Hepatic stellate cell (primary cell): ENCODE results near the gene GNB2.

Source experiments
- DNase-seq: peaks from one replicate; pipeline ENCODE4 v3.0.0; 2011; ENCODE audit warnings: low spot score

GNB2 gene

GRCh38 chr7:100681491-100682227 lies 8.1 kb downstream of the GNB2 start:
- DNase-seq = peak; percentile 6

GRCh38 chr7:100682228-100682741 lies 8.7 kb downstream of the GNB2 start:
- DNase-seq = peak; percentile 6

GRCh38 chr7:100682991-100683658 lies 9.6 kb downstream of the GNB2 start:
- peak; percentile 5 for DNase-seq

GRCh38 chr7:100683659-100684533 lies 10.4 kb downstream of the GNB2 start:
- peak; percentile 4 for DNase-seq

GRCh38 chr7:100684534-100685042 lies 11.0 kb downstream of the GNB2 start:
- peak; percentile 11 for DNase-seq

- peak; percentile 11 for DNase-seq
Measured at GRCh38 chr7:100685049-100685605, 11.6 kb downstream of the GNB2 start.

GRCh38 chr7:100685631-100686145 lies 12.1 kb downstream of the GNB2 start:
- DNase-seq = no peak

GRCh38 chr7:100686201-100686821 lies 12.8 kb downstream of the GNB2 start:
- DNase-seq = no peak

GRCh38 chr7:100686822-100687211 lies 13.3 kb downstream of the GNB2 start:
- DNase-seq = no peak

- no peak for DNase-seq
Measured at GRCh38 chr7:100687261-100687660, 13.7 kb downstream of the GNB2 start.

- peak; percentile 53 for DNase-seq
Measured at GRCh38 chr7:100687751-100688300, 14.3 kb downstream of the GNB2 start.

- no peak for DNase-seq
Measured at GRCh38 chr7:100688326-100688860, 14.9 kb downstream of the GNB2 start.

GRCh38 chr7:100689230-100690135 lies 15.9 kb downstream of the GNB2 start:
- no peak for DNase-seq

- peak; percentile 92 for DNase-seq
Measured at GRCh38 chr7:100691676-100692577, 18.4 kb downstream of the GNB2 start.

GRCh38 chr7:100692578-100692961 lies 19.0 kb downstream of the GNB2 start:
- no peak for DNase-seq

- DNase-seq = no peak
Measured at GRCh38 chr7:100693312-100694097, 20.0 kb downstream of the GNB2 start.

GRCh38 chr7:100694098-100694745 lies 20.7 kb downstream of the GNB2 start, which contains the start of gene GIGYF1:
Gene GIGYF1 (minus strand): TSS chr7:100694250. CDS start chr7:100688238, 6,012 bp downstream.
- peak; percentile 85 for DNase-seq
